Calu3 (cell line): ENCODE results near the gene OR8D2. TPM values are rescaled to one million over a fixed set of nuclear protein-coding genes. Genes with fewer than 3 reads are reported as not detected.

Experiments used
- Bru-seq: library from RNA; stranded (reverse); fragments of 400-500 nt; gene quantifications from one replicate; lab custom pipeline; 2021; lab: Mats Ljungman, UMichigan
- BruChase-seq, 2 experiments: library from RNA; stranded (reverse); fragments of 400-500 nt; gene quantifications; one replicate each; lab custom pipeline; 2021; lab: Mats Ljungman, UMichigan
- BruUV-seq: library from RNA; stranded (reverse); fragments of 400-500 nt; replicated peaks from 2 replicates; lab custom pipeline; 2021; lab: Mats Ljungman, UMichigan
- CTCF ChIA-PET: fragments of 300-600 bp; sonication (Branson Sonifier 250); formaldehyde crosslinking; loops from one replicate; lab custom pipeline; 2022; ENCODE audit warnings: antibody characterized with exemption; lab: Charles Lee
- DNase-seq: peaks from one replicate; pipeline ENCODE4 v3.0.0; 2022
- H3K27ac Mint-ChIP-seq: one replicate; pipeline ENCODE4 v1.8.0; 2022; ENCODE audit warnings: mixed read lengths; ENCODE audit not compliant: unreplicated experiment
- H3K27me3 Mint-ChIP-seq: one replicate; pipeline ENCODE4 v1.8.0; 2022; ENCODE audit warnings: mixed read lengths; ENCODE audit not compliant: unreplicated experiment
- H3K36me3 Mint-ChIP-seq: one replicate; pipeline ENCODE4 v1.8.0; 2022; ENCODE audit warnings: mild to moderate bottlenecking, moderate library complexity, mixed read lengths; ENCODE audit not compliant: insufficient read depth, unreplicated experiment
- H3K4me1 Mint-ChIP-seq: one replicate; pipeline ENCODE4 v1.8.0; 2022; ENCODE audit warnings: mild to moderate bottlenecking, low read depth, mixed read lengths; ENCODE audit not compliant: unreplicated experiment
- H3K4me3 Mint-ChIP-seq: one replicate; pipeline ENCODE4 v1.8.0; 2022; ENCODE audit warnings: mild to moderate bottlenecking, low read depth, moderate library complexity, mixed read lengths; ENCODE audit not compliant: unreplicated experiment
- H3K9me3 Mint-ChIP-seq: one replicate; pipeline ENCODE4 v1.8.0; 2022; ENCODE audit warnings: low read depth, mixed read lengths; ENCODE audit not compliant: unreplicated experiment
- intact Hi-C: fragments of 100-400 bp; cut with micrococcal nuclease; formaldehyde crosslinking; loops from one replicate; pipeline ENCODE4 v1.10.0; 2022; ENCODE audit not compliant: unreplicated experiment
- long read RNA-seq: library from polyadenylated mRNA; stranded (forward); transcript quantifications from one replicate; pipeline ENCODE4 v2.0.0, GENCODE V29; 2022
- total RNA-seq: library from RNA; stranded (reverse); gene quantifications from 2 replicates; pipeline ENCODE4 v1.2.3, GENCODE V29; 2022
- TF ChIP-seq, protein P1 (sequence below): fragments of 200-600 bp; IDR thresholded peaks from one replicate; pipeline ENCODE4 v1.8.0; 2022; ENCODE audit warnings: antibody characterized with exemption; ENCODE audit not compliant: unreplicated experiment

Gene OR8D2, protein sequence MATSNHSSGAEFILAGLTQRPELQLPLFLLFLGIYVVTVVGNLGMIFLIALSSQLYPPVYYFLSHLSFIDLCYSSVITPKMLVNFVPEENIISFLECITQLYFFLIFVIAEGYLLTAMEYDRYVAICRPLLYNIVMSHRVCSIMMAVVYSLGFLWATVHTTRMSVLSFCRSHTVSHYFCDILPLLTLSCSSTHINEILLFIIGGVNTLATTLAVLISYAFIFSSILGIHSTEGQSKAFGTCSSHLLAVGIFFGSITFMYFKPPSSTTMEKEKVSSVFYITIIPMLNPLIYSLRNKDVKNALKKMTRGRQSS
- total RNA-seq (not detected in 2 replicates), Bru-seq, nascent RNA (not detected), BruChase-seq, experiment 1, labeled RNA remaining after a 6-hour chase (not detected), BruChase-seq, experiment 2, labeled RNA remaining after a 2-hour chase (not detected)
- long read RNA-seq: 0 reads

DNA sequence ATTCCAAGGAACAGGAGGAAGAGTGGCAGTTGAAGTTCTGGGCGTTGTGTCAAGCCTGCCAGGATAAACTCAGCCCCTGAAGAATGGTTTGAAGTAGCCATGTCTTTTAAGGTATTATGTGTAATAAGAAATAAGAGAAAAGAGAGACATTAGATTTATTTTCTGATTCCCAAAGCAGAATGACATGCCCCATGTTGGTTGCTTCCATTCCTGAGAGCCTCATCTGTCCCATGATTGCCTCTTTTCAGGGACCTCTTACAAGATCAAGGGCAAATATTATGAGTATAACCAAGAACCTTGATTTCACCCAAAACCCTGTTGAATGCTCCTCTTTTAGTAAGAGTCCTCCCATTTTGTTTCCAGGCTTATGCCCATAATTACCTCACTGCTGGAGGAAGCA lies at the start of gene OR8D2:
OR8D2 (minus strand) TSS at position 101 of the 400 bp plus-strand sequence; CDS start at position 101, 0 bp downstream.
- Mint-ChIP-seq H3K36me3 (no peaks in the 10 kb centered on the region), H3K27me3 (no peaks in the 10 kb centered on the region), H3K27ac (no peak within 1 kb of the TSS), H3K4me3 (no peak within 1 kb of the TSS), H3K9me3 (peaks cover 20% of the 10 kb centered on the region), H3K4me1 (no peaks in the 10 kb centered on the region)
- intact Hi-C loops: no loop called here
- no peak for DNase-seq
- TF ChIP-seq, protein P1, sequence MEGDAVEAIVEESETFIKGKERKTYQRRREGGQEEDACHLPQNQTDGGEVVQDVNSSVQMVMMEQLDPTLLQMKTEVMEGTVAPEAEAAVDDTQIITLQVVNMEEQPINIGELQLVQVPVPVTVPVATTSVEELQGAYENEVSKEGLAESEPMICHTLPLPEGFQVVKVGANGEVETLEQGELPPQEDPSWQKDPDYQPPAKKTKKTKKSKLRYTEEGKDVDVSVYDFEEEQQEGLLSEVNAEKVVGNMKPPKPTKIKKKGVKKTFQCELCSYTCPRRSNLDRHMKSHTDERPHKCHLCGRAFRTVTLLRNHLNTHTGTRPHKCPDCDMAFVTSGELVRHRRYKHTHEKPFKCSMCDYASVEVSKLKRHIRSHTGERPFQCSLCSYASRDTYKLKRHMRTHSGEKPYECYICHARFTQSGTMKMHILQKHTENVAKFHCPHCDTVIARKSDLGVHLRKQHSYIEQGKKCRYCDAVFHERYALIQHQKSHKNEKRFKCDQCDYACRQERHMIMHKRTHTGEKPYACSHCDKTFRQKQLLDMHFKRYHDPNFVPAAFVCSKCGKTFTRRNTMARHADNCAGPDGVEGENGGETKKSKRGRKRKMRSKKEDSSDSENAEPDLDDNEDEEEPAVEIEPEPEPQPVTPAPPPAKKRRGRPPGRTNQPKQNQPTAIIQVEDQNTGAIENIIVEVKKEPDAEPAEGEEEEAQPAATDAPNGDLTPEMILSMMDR: no peak
- no TSS peak for BruUV-seq
- CTCF ChIA-PET: no interaction called here

- no TSS peak for BruUV-seq
- TF ChIP-seq, protein P1: no peak
- CTCF ChIA-PET: no interaction called here
- no peak overlapping the region for H3K27ac Mint-ChIP-seq
- intact Hi-C loops: no loop called here
- H3K36me3 Mint-ChIP-seq: no peaks in the 10 kb centered on the region
- no peaks in the 10 kb centered on the region for H3K27me3 Mint-ChIP-seq
- H3K4me3 Mint-ChIP-seq: no peak overlapping the region
- DNase-seq: no peak
- H3K9me3 Mint-ChIP-seq: no peaks in the 10 kb centered on the region
- no peaks in the 10 kb centered on the region for H3K4me1 Mint-ChIP-seq
Measured at GRCh38 chr11:124359566-124359965, 39.6 kb upstream of the OR8D2 start.

DNA sequence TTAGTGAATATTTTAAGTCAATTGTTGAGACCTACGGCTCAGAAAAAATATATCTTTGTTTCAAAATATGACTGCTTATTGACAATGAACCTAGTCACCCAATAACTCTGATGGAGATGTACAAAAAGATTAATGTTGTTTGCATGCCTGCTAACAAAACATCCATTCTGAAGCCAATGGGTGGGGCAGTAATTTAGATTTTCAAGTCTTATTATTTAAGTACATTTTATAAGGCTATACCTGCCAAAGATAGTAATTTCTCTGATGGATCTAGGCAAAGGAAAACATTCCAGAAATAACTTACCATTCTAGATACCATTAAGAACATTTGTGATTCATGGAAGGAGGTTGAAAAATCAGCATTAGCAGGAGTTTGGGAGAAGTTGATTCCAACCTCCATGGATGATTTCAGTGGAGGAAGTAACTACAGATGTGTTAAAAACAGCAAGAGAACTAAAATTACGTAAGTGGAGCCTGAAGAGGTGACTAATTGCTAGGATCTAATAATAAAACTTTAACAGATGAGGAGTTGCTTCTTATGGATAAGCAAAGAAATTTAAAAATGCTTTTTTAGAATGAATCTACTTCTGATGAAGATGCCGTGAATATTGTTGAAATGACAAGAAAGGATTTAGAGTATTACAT lies 26.4 kb upstream of the OR8D2 start:
- CTCF ChIA-PET: no interaction called here
- intact Hi-C loops: no loop called here
- Mint-ChIP-seq H3K4me3 (no peak overlapping the region), H3K27ac (no peak overlapping the region), H3K4me1 (no peaks in the 10 kb centered on the region), H3K9me3 (peaks cover 2% of the 10 kb centered on the region), H3K36me3 (no peaks in the 10 kb centered on the region), H3K27me3 (no peaks in the 10 kb centered on the region)
- no peak for DNase-seq
- BruUV-seq: no TSS peak
- TF ChIP-seq, protein P1: no peak

DNA sequence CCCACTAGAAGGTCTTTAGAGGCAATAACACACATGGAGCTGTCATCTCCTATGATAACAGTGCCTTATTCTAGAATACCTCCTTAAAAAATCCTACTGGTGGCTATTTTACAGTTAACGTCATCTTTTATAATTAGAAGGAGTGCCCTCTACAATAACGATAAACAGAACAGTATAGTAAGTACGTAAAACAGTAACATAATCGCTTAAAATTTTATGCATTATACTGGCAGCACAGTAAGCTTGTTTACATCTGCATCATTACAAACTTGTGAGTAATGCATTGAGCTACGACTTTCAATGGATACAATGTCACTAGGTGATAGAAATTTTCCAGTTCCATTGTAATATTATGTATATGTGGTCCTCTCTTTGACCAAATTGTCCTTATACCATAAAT lies 24.3 kb upstream of the OR8D2 start:
- H3K4me3 Mint-ChIP-seq: no peak overlapping the region
- DNase-seq: no peak
- H3K4me1 Mint-ChIP-seq: no peaks in the 10 kb centered on the region
- no peak overlapping the region for H3K27ac Mint-ChIP-seq
- BruUV-seq: no TSS peak
- no peaks in the 10 kb centered on the region for H3K36me3 Mint-ChIP-seq
- no peaks in the 10 kb centered on the region for H3K9me3 Mint-ChIP-seq
- intact Hi-C loops: no loop called here
- CTCF ChIA-PET: no interaction called here
- no peaks in the 10 kb centered on the region for H3K27me3 Mint-ChIP-seq
- TF ChIP-seq, protein P1: no peak
